HG02623 (cell line): ENCODE data around the gene SEPTIN8.

Source experiments
- ATAC-seq: cut with Tn5 transposase; IDR thresholded peaks from one replicate; pipeline ENCODE4 v1.9.1; 2021; ENCODE audit warnings: moderate library complexity; ENCODE audit not compliant: unreplicated experiment

The SEPTIN8 gene

GRCh38 chr5:132785365-132785764 lies 8.3 kb upstream of the SEPTIN8 start:
- ATAC-seq, result no peak

- no peak for ATAC-seq
These were observed 5.1 kb upstream of the SEPTIN8 start for GRCh38 chr5:132782101-132782500.

GRCh38 chr5:132781029-132781428 lies 4.0 kb upstream of the SEPTIN8 start:
- no peak for ATAC-seq

- no peak for ATAC-seq
These were observed 3.5 kb upstream of the SEPTIN8 start for GRCh38 chr5:132780577-132780976.

GRCh38 chr5:132779961-132780360 lies 2.9 kb upstream of the SEPTIN8 start:
- ATAC-seq, result no peak

- no peak for ATAC-seq
These were observed 1.8 kb upstream of the SEPTIN8 start for GRCh38 chr5:132778856-132779255.

- no peak for ATAC-seq
These were observed 1.1 kb upstream of the SEPTIN8 start for GRCh38 chr5:132778129-132778528.

GRCh38 chr5:132776938-132777208 lies 166 bp downstream of the SEPTIN8 start:
- ATAC-seq, result no peak

GRCh38 chr5:132776131-132776937 lies 705 bp downstream of the SEPTIN8 start:
- ATAC-seq, result no peak

- ATAC-seq, result no peak
These were observed 1.5 kb downstream of the SEPTIN8 start for GRCh38 chr5:132775476-132775961.

- no peak for ATAC-seq
These were observed 2.1 kb downstream of the SEPTIN8 start for GRCh38 chr5:132774896-132775295.

- ATAC-seq, result no peak
These were observed 2.6 kb downstream of the SEPTIN8 start for GRCh38 chr5:132774406-132774805.

GRCh38 chr5:132773601-132774355 lies 3.3 kb downstream of the SEPTIN8 start:
- ATAC-seq, result no peak

- no peak for ATAC-seq
These were observed 3.9 kb downstream of the SEPTIN8 start for GRCh38 chr5:132773114-132773513.

GRCh38 chr5:132772291-132773070 lies 4.6 kb downstream of the SEPTIN8 start:
- no peak for ATAC-seq

- no peak for ATAC-seq
These were observed 5.5 kb downstream of the SEPTIN8 start for GRCh38 chr5:132771503-132771998.

GRCh38 chr5:132770476-132771159 lies 6.4 kb downstream of the SEPTIN8 start:
- ATAC-seq, result no peak

- ATAC-seq, result no peak
These were observed 8.6 kb downstream of the SEPTIN8 start for GRCh38 chr5:132768485-132768868.

GRCh38 chr5:132767150-132767549 lies 9.9 kb downstream of the SEPTIN8 start:
- no peak for ATAC-seq

- ATAC-seq, result no peak
These were observed 10.3 kb downstream of the SEPTIN8 start for GRCh38 chr5:132766806-132767055.
